K562 (cell line): ENCODE results near the gene OCIAD1. TPM values are rescaled to one million over a fixed set of nuclear protein-coding genes. Genes with fewer than 3 reads are reported as not detected.

ENCODE experiments used
- ATF2 ChIP-seq: sonication (generic); formaldehyde crosslinking; IDR thresholded peaks from 2 replicates; pipeline ENCODE4 v1.8.1; 2022; ENCODE audit warnings: missing genetic modification reagents
- C11orf30 ChIP-seq: fragments of 450-650 bp; IDR thresholded peaks from 2 replicates; pipeline ENCODE4 v1.6.1; 2016; ENCODE audit warnings: low read depth, mild to moderate bottlenecking
- CEBPB ChIP-seq: fragments of 450-650 bp; IDR thresholded peaks from 2 replicates; pipeline ENCODE4 v1.6.1; 2016; ENCODE audit warnings: missing genetic modification characterization, missing compliant biosample characterization
- EP300 ChIP-seq: IDR thresholded peaks from 2 replicates; pipeline ENCODE4 v1.6.1; 2012; ENCODE audit warnings: low read length, improper control_type of control experiment
- ETS1 ChIP-seq: conservative IDR thresholded peaks from 2 replicates; pipeline ENCODE4 v1.6.1; 2011; ENCODE audit warnings: low read depth, mild to moderate bottlenecking, low read length; ENCODE audit not compliant: control insufficient read depth
- HDAC8 ChIP-seq: fragments of 450-650 bp; IDR thresholded peaks from 2 replicates; pipeline ENCODE4 v1.6.1; 2016; ENCODE audit warnings: mild to moderate bottlenecking, missing genetic modification characterization, moderate library complexity, missing compliant biosample characterization
- HMG20A ChIP-seq: fragments of 450-650 bp; formaldehyde crosslinking; conservative IDR thresholded peaks from 2 replicates; pipeline ENCODE4 v1.4.0; 2020; ENCODE audit warnings: mild to moderate bottlenecking, mixed read lengths
- IRF2 ChIP-seq: sonication (generic); formaldehyde crosslinking; IDR thresholded peaks from 2 replicates; pipeline ENCODE4 v1.8.1; 2022; ENCODE audit warnings: mild to moderate bottlenecking, missing genetic modification reagents
- KLF10 ChIP-seq: fragments of 250-450 bp; sonication (Bioruptor Pico); IDR thresholded peaks from 2 replicates; pipeline ENCODE4 v1.6.1; 2021; ENCODE audit warnings: matching md5 sums
- NCOA2 ChIP-seq, 2 experiments: fragments of 450-650 bp; IDR thresholded peaks; 2 replicates each; pipeline ENCODE4 v1.6.1; 2018; ENCODE audit warnings: mild to moderate bottlenecking in 2 of 2, moderate library complexity in 1 of 2; ENCODE audit not compliant: partially characterized antibody in 2 of 2
- PHB2 ChIP-seq: fragments of 450-650 bp; IDR thresholded peaks from 2 replicates; pipeline ENCODE4 v1.6.1; 2017; ENCODE audit warnings: low read depth
- RNF219 ChIP-seq: fragments of 250-450 bp; sonication (Bioruptor Pico); IDR thresholded peaks from 2 replicates; pipeline ENCODE4 v1.5.0; 2022; ENCODE audit warnings: mild to moderate bottlenecking
- SETDB1 ChIP-seq: IDR thresholded peaks from one replicate; pipeline ENCODE4 v1.6.1; 2012; ENCODE audit warnings: low read length, control low read depth, inconsistent platforms
- SMARCA4 ChIP-seq: fragments of 450-650 bp; IDR thresholded peaks from 2 replicates; pipeline ENCODE4 v1.6.1; 2016
- SOX6 ChIP-seq: fragments of 450-650 bp; IDR thresholded peaks from 2 replicates; pipeline ENCODE4 v1.6.1; 2014; ENCODE audit warnings: mild to moderate bottlenecking
- SRSF3 ChIP-seq: fragments of 200-400 bp; formaldehyde crosslinking; IDR thresholded peaks from 2 replicates; pipeline ENCODE4 v1.6.1; 2016; ENCODE audit warnings: mild to moderate bottlenecking, low read length, moderate library complexity; ENCODE audit not compliant: insufficient read depth
- THRA ChIP-seq: fragments of 450-650 bp; IDR thresholded peaks from 2 replicates; pipeline ENCODE4 v1.6.1; 2017; ENCODE audit warnings: mild to moderate bottlenecking, moderate library complexity
- ZFP1 ChIP-seq: fragments of 450-650 bp; formaldehyde crosslinking; IDR thresholded peaks from 2 replicates; pipeline ENCODE4 v1.4.0; 2020; ENCODE audit warnings: mild to moderate bottlenecking, mixed read lengths
- ZFP91 ChIP-seq: sonication (generic); formaldehyde crosslinking; IDR thresholded peaks from 2 replicates; pipeline ENCODE4 v1.8.0; 2022; ENCODE audit warnings: mild to moderate bottlenecking, missing genetic modification reagents
- ZNF3 ChIP-seq: fragments of 250-450 bp; sonication (Bioruptor Pico); IDR thresholded peaks from 2 replicates; pipeline ENCODE4 v1.5.0; 2021; ENCODE audit warnings: mild to moderate bottlenecking, moderate library complexity
- ZNF347 ChIP-seq: fragments of 450-650 bp; formaldehyde crosslinking; IDR thresholded peaks from 2 replicates; pipeline ENCODE4 v1.4.0; 2020; ENCODE audit warnings: low read depth, mild to moderate bottlenecking, moderate library complexity
- ZNF668 ChIP-seq: fragments of 250-450 bp; sonication (Bioruptor Pico); IDR thresholded peaks from 2 replicates; pipeline ENCODE4 v1.8.0; 2022; ENCODE audit warnings: mild to moderate bottlenecking, inconsistent platforms
- polyA plus RNA-seq, 8 experiments: library from polyadenylated mRNA; depleted of rRNA in 4 of 8; stranded (reverse) in 5 of 8; unstranded in 3 of 8; fragments of >200 nt; fragmentation: Nextera tagmentation in 2 of 8; fragmentation: Illumina TruSeq in 1 of 8; extraction: Ambion mirVana in 2 of 8; extraction: Trizol in 1 of 8; gene quantifications; 2 replicates each; pipeline versions ENCODE4 v1.2.1 to v1.2.3, GENCODE V29; 2011 to 2014; ENCODE audit warnings: inconsistent platforms in 1 of 8, missing spikeins in 1 of 8
- total RNA-seq, 7 experiments: library from RNA; depleted of rRNA in 6 of 7; stranded (reverse); fragments of >200 nt in 6 of 7; fragmentation: Illumina TruSeq in 2 of 7; extraction: Trizol in 2 of 7; gene quantifications; 2 replicates each; pipeline versions ENCODE4 v1.2.1 to v1.2.3, GENCODE V29; 2011 to 2021; ENCODE audit warnings: low replicate concordance in 1 of 7

Gene OCIAD1
- total and polyA plus RNA-seq, 9 of the 15 experiments (the other 6 are each of a cell fraction or from before 2014, with no cell fraction given) = 99.0 to 358 (median 196) TPM

GRCh38 chr4:48830706-48831531, at the start of gene OCIAD1 (continued):
- no peak for TF ChIP-seq RNF219 (CRISPR knock-in tag)
- TF ChIP-seq ZFP91 = peak; percentile 48; the same call in 1 of the 2 replicates
- no peak for TF ChIP-seq ZFP1 (CRISPR knock-in tag)
- no peak for TF ChIP-seq IRF2 (CRISPR knock-in tag)
- TF ChIP-seq ETS1 = peak; percentile 26; the same call in 1 of the 2 replicates
- no peak for TF ChIP-seq ZNF347 (CRISPR knock-in tag)
- no peak for TF ChIP-seq SRSF3
- TF ChIP-seq HDAC8 (tag) = no peak
- TF ChIP-seq C11orf30 = peak; percentile 73
- TF ChIP-seq HMG20A (CRISPR knock-in tag) = no peak
- no peak for TF ChIP-seq PHB2
- no peak for TF ChIP-seq SOX6
- TF ChIP-seq CEBPB = no peak
- no peak for TF ChIP-seq ZNF668 (CRISPR knock-in tag)
- TF ChIP-seq SETDB1 = peak; percentile 63
- TF ChIP-seq ZNF3 (CRISPR knock-in tag) = no peak
- TF ChIP-seq SMARCA4 = peak; percentile 46
- TF ChIP-seq EP300 = peak; percentile 11; the same call in 1 of the 2 replicates
- no peak for TF ChIP-seq NCOA2 (IDR thresholded peaks at IDR 0.05; ENCODE audit: partially characterized antibody in 2 of 2)
- no peak for TF ChIP-seq KLF10 (CRISPR knock-in tag)
- no peak for TF ChIP-seq ATF2 (CRISPR knock-in tag)
- TF ChIP-seq THRA = no peak
